ENCODE results near the gene C10orf90. TPM values are rescaled to one million over a fixed set of nuclear protein-coding genes. Genes with fewer than 3 reads are reported as not detected.

C10orf90 gene
- total RNA-seq, 1 experiment from 2014 or later, result 0.18 TPM

GRCh38 chr10:126463286-126463685 is 207.2 kb downstream of the C10orf90 start:
- Histone ChIP-seq H3K9me3 (ENCODE audit: low read length) (no peaks in the 10 kb centered on the region), H3K79me2 (ENCODE audit: low read length) (no peaks in the 10 kb centered on the region), H3K36me3 (ENCODE audit: low read depth, low read length) (no peaks in the 10 kb centered on the region), H3K4me3 (ENCODE audit: low read length) (no peak overlapping the region), H3K4me2 (ENCODE audit: low read length) (no peak overlapping the region), H3K27me3 (ENCODE audit: low read length) (no peaks in the 10 kb centered on the region), H3K4me1 (ENCODE audit: insufficient read depth, low read length) (peaks cover 23% of the 10 kb centered on the region), H4K20me1 (ENCODE audit: low read length) (no peaks in the 10 kb centered on the region), H3F3A (ENCODE audit: low read length, unreplicated experiment) (no peaks in the 10 kb centered on the region), H2AFZ (ENCODE audit: low read length) (no peak overlapping the region), H3K9me2 (replicated peaks; ENCODE audit: low read length) (no peaks in the 10 kb centered on the region), H3K9ac (ENCODE audit: low read length) (no peak overlapping the region), H3K27ac (ENCODE audit: low read length) (no peak overlapping the region)
- CTCF ChIA-PET, result no interaction called here
- DNase-seq (no peak), ATAC-seq (no peak)
- no TSS peak for BruUV-seq (replicated peaks)
- POLR2A ChIA-PET (ENCODE audit: unreplicated experiment), result no interaction called here
- intact Hi-C loops (cut with micrococcal nuclease), result loop anchor here (5.0 kb wide), 1 partner anchor 66 kb away; no protein-coding TSS in a partner anchor
- TF ChIP-seq CTCF (conservative IDR thresholded peaks at IDR 0.05; ENCODE audit: low read depth, low read length) (no peak), EZH2 (IDR thresholded peaks at IDR 0.05; ENCODE audit: low read length, unreplicated experiment) (no peak), EZH2phosphoT487 (IDR thresholded peaks at IDR 0.05; ENCODE audit: borderline replicate concordance, low read length) (no peak)

- no peaks in the 10 kb centered on the region for H3K9me2 ChIP-seq (replicated peaks; ENCODE audit: low read length)
- POLR2A ChIA-PET (ENCODE audit: unreplicated experiment), result no interaction called here
- H3K4me2 ChIP-seq (ENCODE audit: low read length), result no peak overlapping the region
- CTCF ChIA-PET, result no interaction called here
- no peaks in the 10 kb centered on the region for H3K27me3 ChIP-seq (ENCODE audit: low read length)
- TF ChIP-seq EZH2phosphoT487 (IDR thresholded peaks at IDR 0.05; ENCODE audit: borderline replicate concordance, low read length) (no peak), EZH2 (IDR thresholded peaks at IDR 0.05; ENCODE audit: low read length, unreplicated experiment) (no peak), CTCF (conservative IDR thresholded peaks at IDR 0.05; ENCODE audit: low read depth, low read length) (no peak)
- no peak overlapping the region for H3K9ac ChIP-seq (ENCODE audit: low read length)
- H3K9me3 ChIP-seq (ENCODE audit: low read length), result no peaks in the 10 kb centered on the region
- no TSS peak for BruUV-seq (replicated peaks)
- ATAC-seq (no peak), DNase-seq (no peak)
- intact Hi-C loops (cut with micrococcal nuclease), result loop anchor here (5.0 kb wide), 1 partner anchor 64 kb away; no protein-coding TSS in a partner anchor
- H3K79me2 ChIP-seq (ENCODE audit: low read length), result no peaks in the 10 kb centered on the region
- H4K20me1 ChIP-seq (ENCODE audit: low read length), result no peaks in the 10 kb centered on the region
- H3K4me3 ChIP-seq (ENCODE audit: low read length), result no peak overlapping the region
- H3K4me1 ChIP-seq (ENCODE audit: insufficient read depth, low read length), result peaks cover 26% of the 10 kb centered on the region
- H3K36me3 ChIP-seq (ENCODE audit: low read depth, low read length), result no peaks in the 10 kb centered on the region
- no peak overlapping the region for H3K27ac ChIP-seq (ENCODE audit: low read length)
- no peaks in the 10 kb centered on the region for H3F3A ChIP-seq (ENCODE audit: low read length, unreplicated experiment)
- H2AFZ ChIP-seq (ENCODE audit: low read length), result no peak overlapping the region
Measured at GRCh38 chr10:126461289-126461940, 209.1 kb downstream of the C10orf90 start.

GRCh38 chr10:126459878-126460481 is 210.5 kb downstream of the C10orf90 start:
- Histone ChIP-seq H3K36me3 (ENCODE audit: low read depth, low read length) (no peaks in the 10 kb centered on the region), H3K79me2 (ENCODE audit: low read length) (no peaks in the 10 kb centered on the region), H3K4me3 (ENCODE audit: low read length) (no peak overlapping the region), H3K27ac (ENCODE audit: low read length) (peak overlapping the region; percentile 92), H3K9ac (ENCODE audit: low read length) (peak overlapping the region; percentile 61), H3F3A (ENCODE audit: low read length, unreplicated experiment) (no peaks in the 10 kb centered on the region), H3K9me3 (ENCODE audit: low read length) (no peaks in the 10 kb centered on the region), H2AFZ (ENCODE audit: low read length) (peak overlapping the region; percentile 28; the same call in 1 of the 2 replicates), H3K4me2 (ENCODE audit: low read length) (peak overlapping the region; percentile 29; the same call in 1 of the 2 replicates), H3K4me1 (ENCODE audit: insufficient read depth, low read length) (peaks cover 26% of the 10 kb centered on the region), H3K27me3 (ENCODE audit: low read length) (no peaks in the 10 kb centered on the region), H4K20me1 (ENCODE audit: low read length) (no peaks in the 10 kb centered on the region), H3K9me2 (replicated peaks; ENCODE audit: low read length) (no peaks in the 10 kb centered on the region)
- POLR2A ChIA-PET (ENCODE audit: unreplicated experiment), result no interaction called here
- intact Hi-C loops (cut with micrococcal nuclease), result loop anchor here (1.0 to 5.0 kb wide), 2 partner anchors 44 to 63 kb away; no protein-coding TSS in a partner anchor
- TF ChIP-seq EZH2phosphoT487 (IDR thresholded peaks at IDR 0.05; ENCODE audit: borderline replicate concordance, low read length) (no peak), EZH2 (IDR thresholded peaks at IDR 0.05; ENCODE audit: low read length, unreplicated experiment) (no peak), CTCF (conservative IDR thresholded peaks at IDR 0.05; ENCODE audit: low read depth, low read length) (no peak)
- DNase-seq (peak; percentile 94), ATAC-seq (peak; percentile 99)
- BruUV-seq (replicated peaks), result no TSS peak
- CTCF ChIA-PET, result no interaction called here
